HG03097 (cell line): ENCODE measurements around the gene NOTCH4.
A peak's percentile ranks its signal among the peaks of the same experiment; 100 is the strongest.
"Not testable (repeated sequence)": the region's sequence is repeated elsewhere in the genome, so short reads cannot be mapped to it uniquely, and the experiment has no call there.

Experiments
- ATAC-seq: cut with Tn5 transposase; IDR thresholded peaks from one replicate; pipeline ENCODE4 v1.9.1; 2021; ENCODE audit not compliant: unreplicated experiment, low FRiP score

The NOTCH4 gene

DNA sequence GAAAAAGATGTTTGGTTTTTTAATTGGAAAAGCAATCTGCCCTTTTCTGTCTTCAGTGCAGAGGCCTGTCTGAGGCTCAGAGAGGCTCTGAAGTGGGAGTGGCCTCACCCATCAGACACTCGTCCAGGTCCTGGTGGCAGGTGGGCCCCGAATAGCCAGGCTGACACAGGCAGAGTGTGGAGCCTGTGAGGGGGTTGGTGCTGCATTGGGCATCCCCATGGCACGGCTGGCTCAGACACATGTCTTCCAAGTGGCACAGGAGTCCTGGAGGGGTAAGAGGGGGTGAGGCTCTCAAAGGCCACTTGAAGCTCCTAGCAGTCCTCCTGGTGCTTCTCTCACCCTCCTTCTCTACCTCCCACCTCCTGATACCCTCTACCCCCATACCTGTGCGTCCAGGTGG is 3.8 kb downstream of the NOTCH4 start:
- ATAC-seq = no peak

GRCh38 chr6:32218167-32218566 is 5.7 kb downstream of the NOTCH4 start:
- ATAC-seq = no peak

- no peak for ATAC-seq
These were observed 6.9 kb downstream of the NOTCH4 start for GRCh38 chr6:32216998-32217397.

GRCh38 chr6:32216285-32216684 is 7.6 kb downstream of the NOTCH4 start:
- no peak for ATAC-seq

GRCh38 chr6:32215617-32216016 is 8.2 kb downstream of the NOTCH4 start:
- ATAC-seq = no peak

DNA sequence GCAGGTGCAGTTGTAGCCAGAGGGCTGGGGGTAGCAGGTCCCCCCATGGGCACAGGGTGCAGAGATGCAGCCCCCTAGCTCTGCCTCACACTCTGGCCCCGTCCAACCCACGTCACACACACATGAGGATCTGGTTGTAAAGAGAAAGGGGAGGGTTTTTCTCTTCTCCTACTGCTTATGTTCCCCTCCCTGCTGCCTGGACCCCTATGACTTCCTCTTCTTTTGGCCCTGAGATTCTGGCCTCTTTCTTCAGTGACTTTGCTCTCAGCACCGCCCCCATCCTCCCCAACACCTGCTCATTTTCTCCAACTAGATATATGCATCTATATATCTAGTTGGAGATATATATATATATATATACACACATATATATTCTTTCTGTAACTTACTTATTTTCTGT is 9.7 kb downstream of the NOTCH4 start:
- no peak for ATAC-seq

DNA sequence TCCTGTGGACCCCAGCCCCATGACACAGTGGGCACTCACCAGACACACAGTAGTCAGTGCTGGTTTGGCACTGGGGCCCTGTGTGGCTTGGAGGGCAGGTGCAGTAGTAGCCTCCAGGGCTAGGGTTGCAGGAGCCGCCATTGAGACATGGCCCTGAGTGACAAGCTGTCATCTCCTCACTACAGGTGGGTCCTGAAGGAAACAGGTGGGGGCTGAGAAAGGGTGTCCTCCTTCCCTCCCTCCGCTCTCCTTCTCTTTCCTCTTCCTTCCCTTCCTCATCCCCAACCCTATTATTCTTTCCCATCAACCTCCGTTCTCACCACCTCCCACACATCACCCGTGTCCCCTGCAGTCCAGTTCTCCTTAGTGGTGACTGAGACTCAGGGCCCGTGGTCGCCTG is 10.2 kb downstream of the NOTCH4 start:
- no peak for ATAC-seq

GRCh38 chr6:32212076-32212760 is 11.6 kb downstream of the NOTCH4 start:
- ATAC-seq = no peak

DNA sequence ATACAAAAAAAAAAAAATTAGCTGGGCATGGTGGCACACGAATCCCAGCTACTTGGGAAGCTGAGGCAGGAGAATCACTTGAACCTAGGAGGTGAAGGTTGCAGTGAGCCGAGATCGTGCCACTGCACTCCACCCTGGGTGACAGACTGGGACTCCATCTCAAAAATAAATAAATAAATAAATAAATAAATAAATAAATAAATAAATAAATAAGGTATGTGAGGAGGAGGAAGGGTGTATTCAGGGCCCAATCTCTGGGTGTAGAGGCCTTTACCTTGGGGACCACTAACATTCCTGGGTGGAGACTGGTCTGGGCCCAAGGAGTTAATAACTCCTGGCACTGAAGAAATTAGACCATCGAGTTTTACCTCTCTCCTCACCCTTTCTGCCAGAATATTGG is 12.4 kb downstream of the NOTCH4 start:
- not testable (repeated sequence) for ATAC-seq

- no peak for ATAC-seq
These were observed 13.7 kb downstream of the NOTCH4 start for GRCh38 chr6:32210191-32210601.

DNA sequence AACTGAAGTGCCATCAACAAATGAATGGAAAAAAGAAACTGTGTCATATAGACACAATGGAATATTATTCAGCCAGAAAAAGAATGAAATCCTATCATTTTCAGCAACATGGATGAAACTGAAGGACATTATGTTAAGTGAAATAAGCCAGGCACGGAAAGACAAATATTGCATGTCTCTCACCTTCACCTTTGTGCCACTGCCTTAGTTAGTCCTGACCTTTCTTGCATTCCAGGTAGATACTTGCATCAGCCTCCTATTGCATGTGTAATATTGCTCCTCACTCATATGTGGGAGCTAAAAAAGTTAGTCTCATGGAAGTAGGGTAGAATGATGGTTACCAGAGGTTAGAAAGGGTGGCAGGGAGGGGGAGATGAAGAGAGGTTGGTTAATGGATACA is 14.9 kb downstream of the NOTCH4 start:
- ATAC-seq = no peak

DNA sequence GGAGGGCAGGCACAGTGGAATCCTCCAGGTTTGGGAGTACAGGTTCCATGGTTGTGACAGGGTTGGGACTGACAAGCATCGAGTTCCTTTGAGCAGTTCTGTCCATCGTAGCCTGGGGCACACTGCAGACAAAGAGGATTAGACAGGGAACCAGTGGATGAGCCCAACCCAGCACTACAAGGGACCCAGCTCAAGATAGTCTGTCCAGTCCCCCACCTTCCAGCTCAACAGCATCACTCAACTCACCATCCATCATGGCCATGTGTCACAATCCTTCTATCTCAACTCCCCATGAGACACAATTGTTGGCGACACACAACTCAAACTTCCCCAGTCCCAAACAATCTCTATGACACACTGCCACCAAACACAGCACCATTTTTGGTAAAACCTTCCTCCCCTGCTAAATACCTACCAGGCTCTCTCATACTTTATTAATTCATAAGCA is 19.6 kb downstream of the NOTCH4 start:
- ATAC-seq = no peak

GRCh38 chr6:32203426-32204267 is 20.2 kb downstream of the NOTCH4 start:
- ATAC-seq = no peak

DNA sequence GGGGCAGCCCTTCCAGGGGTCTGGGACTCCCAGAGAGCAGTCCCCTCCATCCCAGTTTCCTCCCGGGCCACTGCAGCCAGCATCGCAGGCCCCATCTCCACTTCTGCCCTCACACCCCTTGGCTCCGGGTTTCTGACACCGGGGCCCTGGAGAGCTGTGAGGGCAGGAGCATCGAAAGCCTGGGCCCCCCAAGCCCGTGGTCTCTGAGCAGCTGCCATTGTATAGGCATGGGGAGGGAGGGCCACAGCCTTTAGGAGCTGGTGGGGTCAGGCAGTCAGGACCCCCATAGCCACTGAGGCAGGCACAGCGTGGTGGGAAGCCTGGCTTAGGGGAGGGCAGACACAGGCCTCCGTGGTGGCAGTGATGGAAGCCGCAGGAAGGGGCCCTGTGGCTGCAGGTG is 21.7 kb downstream of the NOTCH4 start:
- no peak for ATAC-seq

DNA sequence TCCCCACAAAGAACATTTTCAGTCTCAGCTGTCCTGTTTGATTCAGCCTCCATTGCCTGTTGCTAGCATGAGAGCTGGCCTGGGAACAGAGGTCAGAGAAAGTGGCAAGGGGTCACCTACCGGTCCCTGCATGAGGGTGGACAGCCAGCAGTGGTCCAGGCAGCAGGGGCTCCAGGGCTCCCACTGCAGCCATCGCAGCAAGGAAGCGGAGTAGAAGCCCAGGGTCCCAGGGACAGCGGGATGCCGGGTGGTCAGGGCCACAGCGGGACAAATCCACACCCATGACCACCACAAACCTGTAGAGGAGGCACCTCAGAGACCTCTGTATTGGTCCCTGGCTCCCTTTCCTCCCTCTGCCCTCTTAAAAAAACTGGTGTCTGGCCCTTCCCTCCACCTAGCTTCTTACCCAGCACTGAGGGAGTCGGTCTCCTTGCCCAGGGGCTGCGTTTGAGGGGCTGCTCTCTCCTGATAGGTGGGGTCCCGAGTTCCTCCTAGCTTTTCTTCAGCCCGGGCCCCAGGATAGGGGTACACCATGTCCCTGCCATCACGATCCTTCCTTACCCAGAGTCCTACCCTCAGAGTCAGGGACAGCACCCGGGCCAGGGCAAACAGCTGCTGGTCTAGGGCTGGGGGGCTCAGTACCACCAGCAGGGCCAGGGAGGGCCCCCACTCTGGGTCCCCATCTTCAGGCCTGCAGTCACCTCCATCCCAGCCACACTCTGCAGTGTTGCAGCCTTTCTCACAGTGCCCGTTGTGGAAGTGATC is 23.0 kb downstream of the NOTCH4 start:
- no peak for ATAC-seq

GRCh38 chr6:32198866-32199265 is 25.0 kb downstream of the NOTCH4 start:
- no peak for ATAC-seq

DNA sequence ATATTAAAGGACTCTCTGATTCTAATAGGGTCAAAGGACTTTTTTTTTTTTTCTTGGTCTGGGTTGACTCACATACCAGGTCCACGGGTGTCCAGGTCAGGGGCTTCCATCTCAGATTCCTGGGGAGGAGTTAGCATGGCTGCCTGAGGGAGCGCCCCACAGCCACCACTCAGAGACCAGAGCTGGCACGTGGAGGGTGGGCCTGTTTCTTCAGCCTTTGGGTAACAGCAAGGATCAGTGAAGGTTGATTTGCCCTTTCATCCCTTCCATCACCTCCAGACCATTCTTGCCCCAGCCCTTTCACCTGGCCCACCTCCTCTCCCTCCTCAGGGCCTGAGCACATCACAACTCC is 25.5 kb downstream of the NOTCH4 start:
- no peak for ATAC-seq

DNA sequence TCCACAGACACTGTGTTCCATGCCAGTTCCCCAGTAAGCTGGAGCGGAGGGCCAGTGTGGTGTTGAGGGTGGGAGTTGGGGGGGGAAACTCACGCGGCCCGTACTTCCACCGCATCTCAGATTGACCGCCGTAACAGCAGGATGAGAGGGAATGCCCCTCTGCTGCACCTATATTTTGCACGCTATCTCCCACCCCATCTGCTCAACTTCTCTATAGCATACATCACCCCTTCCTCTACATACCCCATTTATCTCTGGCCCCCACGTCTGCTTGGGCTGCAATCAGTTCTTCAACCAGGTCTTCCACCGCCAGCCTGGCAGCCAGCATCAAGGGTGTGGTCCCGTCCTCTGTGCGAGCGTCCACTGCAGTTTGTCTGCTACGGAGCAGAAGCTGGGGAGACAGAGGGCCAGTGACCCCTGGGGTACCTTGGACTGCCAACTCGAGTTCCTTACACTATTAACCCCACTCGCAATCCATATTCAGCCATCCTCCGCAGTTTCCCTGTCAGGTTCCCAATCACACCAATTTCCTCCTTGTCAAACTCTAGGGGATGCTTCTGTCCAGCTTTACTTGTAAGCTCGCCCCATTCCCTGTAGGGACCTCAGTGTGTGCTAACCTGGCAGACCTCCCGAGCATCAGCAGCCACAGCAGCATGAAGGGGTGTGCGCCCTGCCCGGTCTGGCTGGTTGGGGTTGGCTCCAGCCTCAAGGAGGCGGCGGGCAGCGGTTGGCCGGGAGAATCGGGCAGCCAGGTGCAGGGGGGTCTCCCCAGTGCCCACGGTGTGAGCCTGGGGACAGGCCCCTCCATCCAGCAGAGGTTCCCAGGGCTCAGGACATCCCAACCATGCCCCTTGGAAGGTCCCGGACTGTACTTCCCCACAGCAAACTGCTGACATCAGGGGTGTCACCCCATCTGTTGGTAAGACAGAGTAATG is 26.9 kb downstream of the NOTCH4 start:
- ATAC-seq = no peak

- no peak for ATAC-seq
These were observed 27.8 kb downstream of the NOTCH4 start for GRCh38 chr6:32195902-32196681.

- ATAC-seq = peak; percentile 78
These were observed 28.3 kb downstream of the NOTCH4 start for GRCh38 chr6:32195652-32195901.
